Measurements from ENCODE around the gene BHLHE23. TPM values are rescaled to one million over a fixed set of nuclear protein-coding genes. Genes with fewer than 3 reads are reported as not detected.

The BHLHE23 gene
- total RNA-seq, 1 donor from 2014 or later = not detected

- no peak for DNase-seq (ENCODE audit: low read depth)
- H3K4me3 ChIP-seq (ENCODE audit: low read depth, low read length) = no peak overlapping the region
- TF ChIP-seq, protein P1, sequence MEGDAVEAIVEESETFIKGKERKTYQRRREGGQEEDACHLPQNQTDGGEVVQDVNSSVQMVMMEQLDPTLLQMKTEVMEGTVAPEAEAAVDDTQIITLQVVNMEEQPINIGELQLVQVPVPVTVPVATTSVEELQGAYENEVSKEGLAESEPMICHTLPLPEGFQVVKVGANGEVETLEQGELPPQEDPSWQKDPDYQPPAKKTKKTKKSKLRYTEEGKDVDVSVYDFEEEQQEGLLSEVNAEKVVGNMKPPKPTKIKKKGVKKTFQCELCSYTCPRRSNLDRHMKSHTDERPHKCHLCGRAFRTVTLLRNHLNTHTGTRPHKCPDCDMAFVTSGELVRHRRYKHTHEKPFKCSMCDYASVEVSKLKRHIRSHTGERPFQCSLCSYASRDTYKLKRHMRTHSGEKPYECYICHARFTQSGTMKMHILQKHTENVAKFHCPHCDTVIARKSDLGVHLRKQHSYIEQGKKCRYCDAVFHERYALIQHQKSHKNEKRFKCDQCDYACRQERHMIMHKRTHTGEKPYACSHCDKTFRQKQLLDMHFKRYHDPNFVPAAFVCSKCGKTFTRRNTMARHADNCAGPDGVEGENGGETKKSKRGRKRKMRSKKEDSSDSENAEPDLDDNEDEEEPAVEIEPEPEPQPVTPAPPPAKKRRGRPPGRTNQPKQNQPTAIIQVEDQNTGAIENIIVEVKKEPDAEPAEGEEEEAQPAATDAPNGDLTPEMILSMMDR (conservative IDR thresholded peaks at IDR 0.05; ENCODE audit: low read depth, low read length) = no peak
These were observed 11.3 kb downstream of the BHLHE23 start for GRCh38 chr20:62995481-62995880.

DNA sequence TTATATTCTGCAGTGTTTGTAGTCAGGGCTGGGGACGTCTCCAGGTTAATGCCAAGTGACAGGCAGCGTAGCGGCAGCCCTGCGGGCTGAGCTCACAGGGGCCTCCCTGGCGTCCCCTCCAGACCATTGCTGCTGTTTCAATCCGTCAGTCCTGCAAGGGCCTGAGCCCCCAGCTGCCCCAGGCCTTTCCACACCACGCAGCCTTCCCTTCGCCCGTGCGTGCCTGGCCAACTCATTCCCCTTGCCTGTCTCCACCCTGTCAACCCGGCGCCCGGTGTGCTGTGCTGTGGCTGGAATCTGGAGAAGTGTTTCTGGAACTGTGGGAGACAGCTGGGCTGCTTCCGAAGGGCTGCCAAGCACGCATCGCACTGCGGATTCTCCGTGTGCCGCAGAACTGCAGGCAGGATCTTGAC lies 11.9 kb downstream of the BHLHE23 start:
- no peak for DNase-seq (ENCODE audit: low read depth)
- no peak overlapping the region for H3K4me3 ChIP-seq (ENCODE audit: low read depth, low read length)
- TF ChIP-seq, protein P1 (conservative IDR thresholded peaks at IDR 0.05; ENCODE audit: low read depth, low read length) = no peak

DNA sequence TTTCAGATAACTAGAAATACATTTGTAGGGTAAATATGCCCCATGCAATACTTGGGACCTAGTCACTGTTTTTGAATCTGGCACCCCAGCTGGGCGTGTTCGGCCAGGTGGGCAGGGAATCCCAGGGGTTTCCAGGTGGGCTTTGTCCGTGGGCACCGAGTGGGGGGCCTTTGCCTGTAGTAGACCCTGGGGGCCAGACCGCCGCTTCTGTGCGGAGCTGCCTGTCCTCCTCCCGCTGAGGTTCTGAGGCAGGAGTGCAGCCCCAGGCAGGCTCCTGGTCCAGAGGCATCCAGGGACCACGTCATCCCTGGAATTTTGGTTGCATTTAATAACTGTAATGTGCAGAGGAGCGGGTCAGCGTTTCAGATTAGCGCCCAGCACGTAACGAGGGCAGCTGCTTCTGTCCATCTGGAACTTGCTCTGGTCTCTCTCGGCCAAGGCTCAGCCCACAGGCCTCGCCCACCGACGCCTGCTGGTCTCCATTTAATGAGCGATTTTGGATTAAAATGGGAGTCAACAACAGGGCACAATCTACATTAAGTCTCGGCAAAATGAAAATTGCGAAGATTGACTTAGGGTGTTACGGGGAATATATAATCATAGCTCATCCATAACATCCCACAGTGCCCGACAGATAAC lies 12.8 kb downstream of the BHLHE23 start:
- no peak overlapping the region for H3K4me3 ChIP-seq (ENCODE audit: low read depth, low read length)
- no peak for DNase-seq (ENCODE audit: low read depth)
- TF ChIP-seq, protein P1 (conservative IDR thresholded peaks at IDR 0.05; ENCODE audit: low read depth, low read length) = no peak

DNA sequence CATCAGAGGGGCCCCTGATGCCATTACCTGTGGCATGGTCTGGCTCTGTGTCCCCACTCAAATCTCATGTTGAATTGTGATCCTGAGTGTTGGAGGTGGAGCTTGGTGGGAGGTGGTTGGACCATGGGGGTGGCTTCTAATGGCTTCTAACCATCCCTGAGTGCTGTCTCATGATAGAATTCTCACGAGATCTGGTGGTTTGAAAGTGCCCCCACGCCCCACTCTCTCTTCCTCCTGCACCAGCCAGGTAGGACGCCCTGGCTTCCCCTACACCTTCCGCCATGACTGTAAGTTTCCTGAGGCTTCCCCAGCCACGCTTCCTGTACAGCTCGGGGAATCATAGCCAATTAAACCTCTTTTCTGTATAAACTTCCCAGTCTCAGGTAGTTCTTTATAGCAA lies 14.9 kb downstream of the BHLHE23 start:
- H3K4me3 ChIP-seq (ENCODE audit: low read depth, low read length) = no peak overlapping the region
- TF ChIP-seq, protein P1 (conservative IDR thresholded peaks at IDR 0.05; ENCODE audit: low read depth, low read length) = no peak
- no peak for DNase-seq (ENCODE audit: low read depth)

- TF ChIP-seq, protein P1 (conservative IDR thresholded peaks at IDR 0.05; ENCODE audit: low read depth, low read length) = no peak
- no peak for DNase-seq (ENCODE audit: low read depth)
- H3K4me3 ChIP-seq (ENCODE audit: low read depth, low read length) = no peak overlapping the region
These were observed 15.5 kb downstream of the BHLHE23 start for GRCh38 chr20:62991196-62991807.

- no peak overlapping the region for H3K4me3 ChIP-seq (ENCODE audit: low read depth, low read length)
- TF ChIP-seq, protein P1 (conservative IDR thresholded peaks at IDR 0.05; ENCODE audit: low read depth, low read length) = no peak
- no peak for DNase-seq (ENCODE audit: low read depth)
These were observed 16.4 kb downstream of the BHLHE23 start for GRCh38 chr20:62990306-62990825.

All from epithelial cell of proximal tubule (primary cell).